GM12878 (cell line): ENCODE data around the gene DIAPH3. TPM values are rescaled to one million over a fixed set of nuclear protein-coding genes. Genes with fewer than 3 reads are reported as not detected.

ENCODE experiments used
- ATAC-seq: fragments of 200-7000 bp; cut with Tn5 transposase; 3 replicates; pipeline ENCODE4 v1.9.1; 2020; ENCODE audit warnings: mild to moderate bottlenecking, moderate library complexity
- BruUV-seq: library from RNA; stranded (reverse); fragments of 400-500 nt; replicated peaks from 2 replicates; lab custom pipeline; 2021; lab: Mats Ljungman, UMichigan
- CTCF ChIA-PET: fragments of 300-600 bp; sonication (Branson Sonifier 250); formaldehyde crosslinking; extraction: SDS; loops from one replicate; lab custom pipeline; 2021; ENCODE audit warnings: inconsistent platforms; lab: Yijun Ruan, JAX
- POLR2A ChIA-PET: fragments of 350-600 bp; formaldehyde crosslinking; extraction: SDS; loops from one replicate; lab custom pipeline; 2021; ENCODE audit warnings: inconsistent platforms; lab: Charles Lee
- RAD21 ChIA-PET: fragments of 300-600 bp; sonication (Branson Sonifier 250); formaldehyde crosslinking; loops from one replicate; lab custom pipeline; 2023; ENCODE audit warnings: antibody characterized with exemption; ENCODE audit not compliant: unreplicated experiment; lab: Charles Lee
- SMC1A ChIA-PET: fragments of 300-600 bp; sonication (Branson Sonifier 250); formaldehyde crosslinking; loops from one replicate; lab custom pipeline; 2023; ENCODE audit not compliant: unreplicated experiment, uncharacterized antibody; lab: Charles Lee
- DNase-seq: peaks from one replicate; pipeline ENCODE4 v3.0.0-alpha.2; 2011; ENCODE audit warnings: low read depth, low spot score
- FAIRE-seq: peaks from 3 replicates; lab custom pipeline; 2011; peaks lifted over from hg19 to GRCh38; lab: Jason Lieb, UNC
- H2AFZ ChIP-seq: 2 replicates; pipeline ENCODE4 v1.6.0; 2011; ENCODE audit warnings: low read depth, low read length, control low read depth; ENCODE audit not compliant: control insufficient read depth
- H3K27ac ChIP-seq: 2 replicates; pipeline ENCODE4 v1.5.1; 2011; ENCODE audit warnings: control low read depth; ENCODE audit not compliant: control insufficient read depth, insufficient read depth
- H3K27me3 ChIP-seq, 2 experiments: replicated peaks in 1 of 2; 2 replicates each; pipeline versions ENCODE4 v1.6.0 to v1.6.1; 2011; ENCODE audit warnings: low read length in 1 of 2; ENCODE audit not compliant: control insufficient read depth in 2 of 2, insufficient read depth in 2 of 2
- H3K36me3 ChIP-seq, 2 experiments: 2 replicates each; pipeline ENCODE4 v1.5.1; 2011; ENCODE audit warnings: low read length in 1 of 2; ENCODE audit not compliant: control insufficient read depth in 2 of 2, insufficient read depth in 2 of 2
- H3K4me1 ChIP-seq: 2 replicates; pipeline ENCODE4 v1.6.1; 2011; ENCODE audit warnings: mild to moderate bottlenecking, low read length, moderate library complexity, mixed read lengths; ENCODE audit not compliant: control insufficient read depth, insufficient read depth
- H3K4me2 ChIP-seq: 2 replicates; pipeline ENCODE4 v1.6.0; 2011; ENCODE audit warnings: control low read depth; ENCODE audit not compliant: control insufficient read depth, insufficient read depth
- H3K4me3 ChIP-seq: fragments of 200-600 bp; sonication (generic); 2 replicates; pipeline ENCODE4 v1.5.1; 2016
- H3K79me2 ChIP-seq: 2 replicates; pipeline ENCODE4 v1.6.0; 2011; ENCODE audit warnings: low read length; ENCODE audit not compliant: control insufficient read depth, insufficient read depth
- H3K9ac ChIP-seq: 2 replicates; pipeline ENCODE4 v1.8.0; 2011; ENCODE audit warnings: low read length, control low read depth, mixed read lengths; ENCODE audit not compliant: control insufficient read depth, insufficient read depth
- H3K9me3 ChIP-seq: replicated peaks from 3 replicates; pipeline ENCODE4 v1.5.1; 2011; ENCODE audit warnings: mild to moderate bottlenecking, low read length; ENCODE audit not compliant: control insufficient read depth, insufficient read depth
- H4K20me1 ChIP-seq: 2 replicates; pipeline ENCODE4 v1.6.0; 2011; ENCODE audit not compliant: control insufficient read depth, insufficient read depth
- CREM ChIP-seq: IDR thresholded peaks from 2 replicates; pipeline ENCODE4 v1.6.1; 2014; ENCODE audit warnings: antibody characterized with exemption, low read depth
- EP300 ChIP-seq, 2 experiments: fragments of 150-350 bp in 1 of 2; IDR thresholded peaks; 2 replicates each; pipeline ENCODE4 v1.6.1; 2011 to 2012; ENCODE audit warnings: low read depth in 2 of 2, low read length in 2 of 2, borderline replicate concordance in 1 of 2, improper control_type of control experiment in 1 of 2, inconsistent platforms in 1 of 2; ENCODE audit not compliant: control insufficient read depth in 1 of 2
- ESRRA ChIP-seq: IDR thresholded peaks from 2 replicates; pipeline ENCODE4 v1.6.1; 2012; ENCODE audit warnings: mild to moderate bottlenecking, low read length, improper control_type of control experiment
- HCFC1 ChIP-seq: fragments of 150-350 bp; IDR thresholded peaks from 2 replicates; pipeline ENCODE4 v1.6.1; 2014; ENCODE audit warnings: low read length
- HDAC2 ChIP-seq: fragments of 200-600 bp; sonication (generic); IDR thresholded peaks from 2 replicates; pipeline ENCODE4 v1.6.1; 2017
- JUNB ChIP-seq: IDR thresholded peaks from 2 replicates; pipeline ENCODE4 v1.6.1; 2016; ENCODE audit warnings: antibody characterized with exemption, mild to moderate bottlenecking
- KLF5 ChIP-seq: fragments of 450-650 bp; IDR thresholded peaks from 2 replicates; pipeline ENCODE4 v1.6.1; 2014; ENCODE audit warnings: mild to moderate bottlenecking; ENCODE audit not compliant: partially characterized antibody
- NR2F1 ChIP-seq: fragments of 450-650 bp; conservative IDR thresholded peaks from 2 replicates; pipeline ENCODE4 v1.6.1; 2017; ENCODE audit warnings: mild to moderate bottlenecking
- PAX8 ChIP-seq: fragments of 450-650 bp; IDR thresholded peaks from 2 replicates; pipeline ENCODE4 v1.6.1; 2017; ENCODE audit warnings: mild to moderate bottlenecking, moderate library complexity
- POU2F2 ChIP-seq: IDR thresholded peaks from 3 replicates; pipeline ENCODE4 v1.6.1; 2011; ENCODE audit warnings: low read depth, mild to moderate bottlenecking, low read length, borderline replicate concordance
- RAD21 ChIP-seq: IDR thresholded peaks from 2 replicates; pipeline ENCODE4 v1.6.1; 2011; ENCODE audit warnings: mild to moderate bottlenecking, low read depth, low read length, moderate library complexity; ENCODE audit not compliant: insufficient read depth
- SMAD5 ChIP-seq: IDR thresholded peaks from 2 replicates; pipeline ENCODE4 v1.6.1; 2016; ENCODE audit warnings: antibody characterized with exemption, low read depth
- SMARCA5 ChIP-seq: fragments of 450-650 bp; IDR thresholded peaks from 2 replicates; pipeline ENCODE4 v1.6.1; 2017; ENCODE audit warnings: mild to moderate bottlenecking
- TAF1 ChIP-seq: IDR thresholded peaks from 2 replicates; pipeline ENCODE4 v1.6.1; 2011; ENCODE audit warnings: mild to moderate bottlenecking, low read depth, low read length, borderline replicate concordance
- WGBS: methylation state at CpG from one replicate; pipeline ENCODE4 v1.1.6; 2016; ENCODE audit warnings: low lambda C conversion rate; ENCODE audit not compliant: insufficient replicate concordance, insufficient coverage; ENCODE audit errors: missing lambda C conversion rate; 5-methylcytosine and 5-hydroxymethylcytosine counted together
- in situ Hi-C: fragments of 300-500 bp; cut with MboI; formaldehyde crosslinking; loops from 9 replicates; pipeline ENCODE4 v1.14.3; 2018; ENCODE audit warnings: mixed read lengths
- intact Hi-C: fragments of 100-400 bp; cut with micrococcal nuclease; formaldehyde crosslinking; loops from one replicate; pipeline ENCODE4 v1.14.2; 2022; ENCODE audit not compliant: unreplicated experiment
- polyA plus RNA-seq, 11 experiments: library from polyadenylated mRNA; depleted of rRNA in 4 of 11; unstranded in 6 of 11; stranded (reverse) in 5 of 11; fragments of >200 nt; fragmentation: Nextera tagmentation in 4 of 11; fragmentation: Illumina TruSeq in 1 of 11; extraction: Ambion mirVana in 4 of 11; extraction: Trizol in 1 of 11; gene quantifications; 1 replicate in 1 of 11; 2 replicates in 10 of 11; pipeline versions ENCODE4 v1.2.1 to v1.2.3, GENCODE V29; 2011 to 2016; ENCODE audit warnings: inconsistent platforms in 2 of 11, missing spikeins in 2 of 11, low read depth in 1 of 11
- total RNA-seq, 4 experiments: library from RNA; depleted of rRNA in 3 of 4; stranded (reverse); fragments of >200 nt in 3 of 4; fragmentation: Illumina TruSeq in 1 of 4; extraction: Trizol in 1 of 4; gene quantifications; 2 replicates each; pipeline versions ENCODE4 v1.2.1 to v1.2.3, GENCODE V29; 2013 to 2021
- TF ChIP-seq, protein P1 (sequence below): IDR thresholded peaks from 2 replicates; pipeline ENCODE4 v1.6.1; 2011; ENCODE audit warnings: borderline replicate concordance, low read depth, mild to moderate bottlenecking, moderate library complexity, mixed read lengths, low read length; ENCODE audit not compliant: insufficient read depth; ENCODE audit errors: extremely low read length
- TF ChIP-seq, protein P2 (sequence below): fragments of 450-650 bp; IDR thresholded peaks from 2 replicates; pipeline ENCODE4 v1.6.1; 2018; ENCODE audit warnings: borderline replicate concordance, mild to moderate bottlenecking; ENCODE audit not compliant: partially characterized antibody
- TF ChIP-seq, protein P3 (sequence below): fragments of 450-650 bp; IDR thresholded peaks from 2 replicates; pipeline ENCODE4 v1.6.1; 2016; ENCODE audit warnings: mild to moderate bottlenecking

Gene DIAPH3
- total and polyA plus RNA-seq, 10 of the 15 experiments (the other 5 are each of a cell fraction or from before 2014, with no cell fraction given): 10.1 to 25.2 (median 15.4) TPM

DNA sequence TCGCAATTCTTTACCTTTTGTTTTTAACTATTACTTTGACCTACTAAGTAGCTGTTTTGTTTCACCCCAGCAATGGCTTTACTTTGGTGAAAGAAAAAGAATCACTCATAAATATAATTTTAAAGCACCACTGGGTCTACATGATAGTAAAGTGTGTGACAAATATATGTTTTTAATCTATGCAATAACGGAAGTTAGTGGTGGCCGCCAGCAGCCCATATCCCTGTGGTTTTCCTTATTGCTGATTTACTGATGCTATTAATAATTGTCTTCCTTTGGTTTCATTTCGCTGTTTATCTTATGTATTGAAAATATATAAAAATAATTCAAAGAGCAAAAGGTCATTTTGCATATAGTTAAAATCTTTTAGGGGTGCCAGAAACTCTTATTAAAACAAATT lies 491.3 kb downstream of the DIAPH3 start:
- Histone ChIP-seq H3K4me1 (no peaks in the 10 kb centered on the region), H3K4me2 (no peak overlapping the region), H3K27ac (no peak overlapping the region), H4K20me1 (no peaks in the 10 kb centered on the region), H3K4me3 (no peak overlapping the region), H3K27me3 (no peaks in the 10 kb centered on the region), H3K9ac (no peak overlapping the region), H3K79me2 (no peaks in the 10 kb centered on the region), H3K36me3 (no peaks in the 10 kb centered on the region), H2AFZ (no peak overlapping the region), H3K9me3 (no peaks in the 10 kb centered on the region)
- ChIA-PET CTCF (interaction anchor here (1.2 to 2.3 kb wide), 3 partner anchors 10 to 281 kb away, joined by 4 to 9 read pairs (median 9); no protein-coding TSS in a partner anchor), POLR2A (no interaction called here), SMC1A (interaction anchor here (0.5 to 1.4 kb wide), 4 partner anchors 8 to 423 kb away, joined by 3 to 4 read pairs (median 3); no protein-coding TSS in a partner anchor), RAD21 (no interaction called here)
- no peak for FAIRE-seq
- intact Hi-C loops (no loop called here), in situ Hi-C loops (loop anchor here (10.0 kb wide), 1 partner anchor 278 kb away; no protein-coding TSS in a partner anchor)
- DNase-seq: no peak
- WGBS: 83% methylated on average over 4 of the region's 4 CpGs
- no peak for ATAC-seq
- TF ChIP-seq TAF1 (no peak), EP300 (IDR thresholded peaks at IDR 0.05; ENCODE audit: borderline replicate concordance in 1 of 2, control insufficient read depth in 1 of 2, low read depth in 2 of 2, low read length in 2 of 2) (no peak), CREM (no peak), NR2F1 (no peak), ESRRA (no peak), HCFC1 (no peak), POU2F2 (no peak), SMARCA5 (no peak), SMAD5 (no peak), RAD21 (no peak), HDAC2 (no peak), KLF5 (no peak), JUNB (no peak), PAX8 (no peak)
- TF ChIP-seq, protein P1, sequence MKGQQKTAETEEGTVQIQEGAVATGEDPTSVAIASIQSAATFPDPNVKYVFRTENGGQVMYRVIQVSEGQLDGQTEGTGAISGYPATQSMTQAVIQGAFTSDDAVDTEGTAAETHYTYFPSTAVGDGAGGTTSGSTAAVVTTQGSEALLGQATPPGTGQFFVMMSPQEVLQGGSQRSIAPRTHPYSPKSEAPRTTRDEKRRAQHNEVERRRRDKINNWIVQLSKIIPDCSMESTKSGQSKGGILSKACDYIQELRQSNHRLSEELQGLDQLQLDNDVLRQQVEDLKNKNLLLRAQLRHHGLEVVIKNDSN: no peak
- TF ChIP-seq, protein P2, sequence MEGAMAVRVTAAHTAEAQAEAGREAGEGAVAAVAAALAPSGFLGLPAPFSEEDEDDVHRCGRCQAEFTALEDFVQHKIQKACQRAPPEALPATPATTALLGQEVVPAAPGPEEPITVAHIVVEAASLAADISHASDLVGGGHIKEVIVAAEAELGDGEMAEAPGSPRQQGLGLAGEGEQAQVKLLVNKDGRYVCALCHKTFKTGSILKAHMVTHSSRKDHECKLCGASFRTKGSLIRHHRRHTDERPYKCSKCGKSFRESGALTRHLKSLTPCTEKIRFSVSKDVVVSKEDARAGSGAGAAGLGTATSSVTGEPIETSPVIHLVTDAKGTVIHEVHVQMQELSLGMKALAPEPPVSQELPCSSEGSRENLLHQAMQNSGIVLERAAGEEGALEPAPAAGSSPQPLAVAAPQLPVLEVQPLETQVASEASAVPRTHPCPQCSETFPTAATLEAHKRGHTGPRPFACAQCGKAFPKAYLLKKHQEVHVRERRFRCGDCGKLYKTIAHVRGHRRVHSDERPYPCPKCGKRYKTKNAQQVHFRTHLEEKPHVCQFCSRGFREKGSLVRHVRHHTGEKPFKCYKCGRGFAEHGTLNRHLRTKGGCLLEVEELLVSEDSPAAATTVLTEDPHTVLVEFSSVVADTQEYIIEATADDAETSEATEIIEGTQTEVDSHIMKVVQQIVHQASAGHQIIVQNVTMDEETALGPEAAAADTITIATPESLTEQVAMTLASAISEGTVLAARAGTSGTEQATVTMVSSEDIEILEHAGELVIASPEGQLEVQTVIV: no peak
- TF ChIP-seq, protein P3, sequence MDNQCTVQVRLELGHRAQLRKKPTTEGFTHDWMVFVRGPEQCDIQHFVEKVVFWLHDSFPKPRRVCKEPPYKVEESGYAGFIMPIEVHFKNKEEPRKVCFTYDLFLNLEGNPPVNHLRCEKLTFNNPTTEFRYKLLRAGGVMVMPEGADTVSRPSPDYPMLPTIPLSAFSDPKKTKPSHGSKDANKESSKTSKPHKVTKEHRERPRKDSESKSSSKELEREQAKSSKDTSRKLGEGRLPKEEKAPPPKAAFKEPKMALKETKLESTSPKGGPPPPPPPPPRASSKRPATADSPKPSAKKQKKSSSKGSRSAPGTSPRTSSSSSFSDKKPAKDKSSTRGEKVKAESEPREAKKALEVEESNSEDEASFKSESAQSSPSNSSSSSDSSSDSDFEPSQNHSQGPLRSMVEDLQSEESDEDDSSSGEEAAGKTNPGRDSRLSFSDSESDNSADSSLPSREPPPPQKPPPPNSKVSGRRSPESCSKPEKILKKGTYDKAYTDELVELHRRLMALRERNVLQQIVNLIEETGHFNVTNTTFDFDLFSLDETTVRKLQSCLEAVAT: no peak
- no TSS peak for BruUV-seq
